Measurements from ENCODE around the gene SERPINB10.

The SERPINB10 gene

DNA sequence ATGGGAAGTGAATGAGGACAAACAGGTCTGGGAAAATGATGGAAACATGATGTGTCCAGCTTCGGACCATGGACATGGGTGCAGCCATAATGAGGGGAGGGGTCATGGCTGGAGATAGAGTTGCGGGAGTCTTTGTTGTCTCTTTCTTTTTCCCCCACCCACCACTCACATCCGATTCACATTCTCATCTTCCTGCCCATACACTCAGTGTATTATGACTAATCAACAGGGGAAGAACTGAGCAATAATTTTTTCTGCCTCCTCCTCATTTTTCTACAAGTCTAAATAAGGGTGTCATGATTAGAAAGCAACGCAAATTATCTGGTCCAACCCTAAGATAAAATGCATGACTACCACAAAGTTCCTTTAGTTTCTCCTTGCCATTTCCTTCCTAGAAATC is 25.9 kb upstream of the SERPINB10 start:
- no peak overlapping the region for H3K4me3 ChIP-seq (replicated peaks in 1 of 2; ENCODE audit: low read depth in 2 of 2, low read length in 2 of 2)
- TF ChIP-seq, protein P1, sequence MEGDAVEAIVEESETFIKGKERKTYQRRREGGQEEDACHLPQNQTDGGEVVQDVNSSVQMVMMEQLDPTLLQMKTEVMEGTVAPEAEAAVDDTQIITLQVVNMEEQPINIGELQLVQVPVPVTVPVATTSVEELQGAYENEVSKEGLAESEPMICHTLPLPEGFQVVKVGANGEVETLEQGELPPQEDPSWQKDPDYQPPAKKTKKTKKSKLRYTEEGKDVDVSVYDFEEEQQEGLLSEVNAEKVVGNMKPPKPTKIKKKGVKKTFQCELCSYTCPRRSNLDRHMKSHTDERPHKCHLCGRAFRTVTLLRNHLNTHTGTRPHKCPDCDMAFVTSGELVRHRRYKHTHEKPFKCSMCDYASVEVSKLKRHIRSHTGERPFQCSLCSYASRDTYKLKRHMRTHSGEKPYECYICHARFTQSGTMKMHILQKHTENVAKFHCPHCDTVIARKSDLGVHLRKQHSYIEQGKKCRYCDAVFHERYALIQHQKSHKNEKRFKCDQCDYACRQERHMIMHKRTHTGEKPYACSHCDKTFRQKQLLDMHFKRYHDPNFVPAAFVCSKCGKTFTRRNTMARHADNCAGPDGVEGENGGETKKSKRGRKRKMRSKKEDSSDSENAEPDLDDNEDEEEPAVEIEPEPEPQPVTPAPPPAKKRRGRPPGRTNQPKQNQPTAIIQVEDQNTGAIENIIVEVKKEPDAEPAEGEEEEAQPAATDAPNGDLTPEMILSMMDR (IDR thresholded peaks at IDR 0.05; ENCODE audit: low read depth, low read length): no peak
- DNase-seq (ENCODE audit: low read depth in 2 of 2): peak; percentile 42 to 48

DNA sequence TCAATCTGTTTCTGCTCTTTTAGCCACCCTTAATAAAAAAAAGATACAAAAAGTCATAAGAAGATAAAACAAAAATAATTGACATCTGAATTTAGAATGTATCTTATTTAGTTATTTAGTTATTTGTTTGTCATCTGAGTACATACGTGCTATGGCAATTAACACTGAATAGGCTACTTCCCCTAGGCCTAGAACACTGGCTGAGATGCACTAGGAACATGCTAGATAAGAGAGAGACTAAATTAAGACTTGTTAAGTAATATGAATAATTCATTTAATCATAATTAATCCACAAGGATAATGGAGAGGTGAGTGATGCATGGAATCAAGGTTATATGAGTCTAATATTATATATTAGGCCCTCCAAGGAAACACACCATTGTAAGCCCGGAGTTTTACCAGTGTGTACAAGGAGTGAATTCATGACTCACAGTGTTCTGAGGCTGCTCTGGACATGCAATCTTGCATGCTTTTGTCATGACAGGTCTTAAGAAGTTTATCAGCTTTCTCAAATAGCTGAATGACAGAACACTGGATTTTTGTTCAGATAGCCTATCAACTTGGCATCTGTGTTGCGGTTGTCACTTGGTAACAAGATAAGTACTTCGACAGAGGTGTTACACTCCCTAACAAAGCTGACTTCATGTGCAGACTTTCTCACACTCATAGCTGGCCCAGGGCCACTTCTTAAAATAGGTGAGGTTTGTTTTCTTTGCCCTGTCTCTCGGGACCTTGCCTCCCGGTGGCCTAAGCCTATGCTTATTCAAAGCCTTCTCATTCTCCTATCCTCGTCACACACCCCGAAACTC is 25.2 kb upstream of the SERPINB10 start:
- DNase-seq (ENCODE audit: low read depth in 2 of 2): peak; percentile 80 to 94
- H3K4me3 ChIP-seq (replicated peaks in 1 of 2; ENCODE audit: low read depth in 2 of 2, low read length in 2 of 2): no peak overlapping the region
- TF ChIP-seq, protein P1 (IDR thresholded peaks at IDR 0.05; ENCODE audit: low read depth, low read length): no peak

DNA sequence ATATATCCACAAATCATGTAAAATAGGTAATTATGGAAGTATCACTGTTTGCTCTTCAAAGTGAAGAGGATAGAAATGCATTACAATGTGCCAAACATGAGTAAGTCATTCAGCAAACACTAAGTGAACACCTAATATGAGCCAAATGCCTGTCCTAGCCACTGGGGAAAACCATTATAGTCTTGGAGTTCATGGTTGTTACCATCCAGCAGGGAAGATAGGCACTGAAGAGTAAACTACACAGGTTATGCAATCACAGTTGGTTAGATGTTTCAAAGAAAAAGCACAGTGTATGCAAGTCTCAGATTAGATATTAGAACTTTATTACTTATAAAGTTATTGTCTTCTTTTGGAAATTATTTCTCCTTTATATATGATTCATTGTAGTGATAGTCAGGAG is 24.1 kb upstream of the SERPINB10 start:
- no peak overlapping the region for H3K4me3 ChIP-seq (replicated peaks in 1 of 2; ENCODE audit: low read depth in 2 of 2, low read length in 2 of 2)
- peak; percentile 14 to 17 for DNase-seq (ENCODE audit: low read depth in 2 of 2)
- TF ChIP-seq, protein P1 (IDR thresholded peaks at IDR 0.05; ENCODE audit: low read depth, low read length): no peak

DNA sequence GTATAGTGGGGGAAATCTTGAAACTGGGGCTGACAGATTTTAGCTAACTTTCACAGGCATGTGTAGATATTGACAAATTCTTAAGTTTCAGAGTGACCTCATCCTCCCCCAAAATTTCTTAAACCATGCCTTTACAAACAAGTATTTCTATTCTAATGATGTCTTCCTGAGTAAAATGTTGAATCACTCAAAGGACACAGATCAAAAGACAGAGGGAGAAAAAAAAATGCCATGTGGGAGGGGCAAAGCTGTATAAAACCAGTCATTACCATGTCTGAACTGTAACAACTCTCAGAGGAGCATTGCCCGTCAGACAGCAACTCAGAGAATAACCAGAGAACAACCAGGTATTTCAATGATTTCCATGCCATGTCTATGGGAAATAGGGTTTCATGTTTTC is 20.3 kb upstream of the SERPINB10 start, which contains the start of gene SERPINB2:
Gene SERPINB2 (plus strand): TSS at position 282 of the 400 bp plus-strand sequence. CDS start 3,740 bp downstream, outside the sequence.
- no peak within 1 kb of the TSS for H3K4me3 ChIP-seq (replicated peaks in 1 of 2; ENCODE audit: low read depth in 2 of 2, low read length in 2 of 2)
- peak; percentile 11 to 59 for DNase-seq (ENCODE audit: low read depth in 2 of 2)
- TF ChIP-seq, protein P1 (IDR thresholded peaks at IDR 0.05; ENCODE audit: low read depth, low read length): no peak

DNA sequence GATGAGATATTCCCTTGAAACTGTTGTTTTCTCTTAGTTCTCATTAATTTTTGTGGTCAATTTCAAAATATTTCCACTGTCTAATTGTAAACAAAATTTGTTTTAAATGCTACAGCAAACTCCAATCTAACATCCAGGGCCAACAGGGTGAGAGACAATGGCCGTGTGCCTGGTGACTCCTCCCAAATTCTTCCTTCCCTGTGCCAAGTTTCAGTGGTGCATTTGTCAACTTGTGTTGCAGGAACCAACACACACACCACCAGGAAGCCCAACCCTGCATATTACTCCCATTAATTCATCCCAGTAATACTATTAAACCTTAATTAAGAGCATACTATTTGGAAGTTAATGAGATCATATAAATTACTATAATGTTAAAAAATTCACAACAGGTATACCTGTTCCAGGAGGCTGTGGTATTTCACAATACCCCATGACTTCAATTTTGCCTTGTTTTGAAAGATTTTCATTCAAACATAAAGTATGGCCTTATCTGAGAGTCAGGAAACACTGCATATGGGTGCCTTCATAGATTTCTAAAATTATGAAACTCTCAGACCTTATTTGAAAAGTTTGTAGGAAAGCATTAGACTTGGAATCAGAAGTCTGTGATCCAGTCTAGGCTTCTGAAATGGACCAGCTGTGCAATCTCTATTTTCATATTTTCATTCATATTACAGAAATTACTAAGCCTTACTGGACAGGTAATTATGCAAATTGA is 19.1 kb upstream of the SERPINB10 start:
- TF ChIP-seq, protein P1 (IDR thresholded peaks at IDR 0.05; ENCODE audit: low read depth, low read length): no peak
- peak in 1 of 2 donors; percentile 29 for DNase-seq (ENCODE audit: low read depth in 2 of 2)

DNA sequence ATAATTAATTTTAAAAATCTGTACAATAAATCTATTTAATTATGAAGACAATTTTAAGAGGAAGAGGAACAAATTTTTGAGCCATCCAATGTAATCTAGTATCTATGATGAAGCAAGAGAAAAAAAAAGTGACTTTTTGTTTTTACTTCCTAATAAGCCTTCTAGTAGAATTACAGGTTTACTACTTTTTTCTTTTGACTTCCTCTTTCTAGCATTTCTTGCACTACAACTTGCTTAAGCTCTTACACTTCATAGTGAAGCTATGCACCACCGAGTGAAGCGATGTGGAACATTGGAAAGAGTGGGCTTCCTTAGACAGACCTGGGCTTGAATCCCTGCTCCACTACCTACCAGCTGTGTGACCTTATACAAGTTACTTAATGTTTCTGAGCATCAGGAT is 18.1 kb upstream of the SERPINB10 start:
- DNase-seq (ENCODE audit: low read depth in 2 of 2): no peak
- TF ChIP-seq, protein P1 (IDR thresholded peaks at IDR 0.05; ENCODE audit: low read depth, low read length): no peak
- no peak overlapping the region for H3K4me3 ChIP-seq (replicated peaks in 1 of 2; ENCODE audit: low read depth in 2 of 2, low read length in 2 of 2)

More for the DNA sequence above, 19.1 kb upstream of the SERPINB10 start:
- no peak overlapping the region for H3K4me3 ChIP-seq (replicated peaks in 1 of 2; ENCODE audit: low read depth in 2 of 2, low read length in 2 of 2)

All from cardiac fibroblast (primary cell).